GM23338 (cell line): ENCODE data around the gene NPB. TPM values are rescaled to one million over a fixed set of nuclear protein-coding genes. Genes with fewer than 3 reads are reported as not detected.

Experiments
- ATAC-seq: fragments of 200-7000 bp; cut with Tn5 transposase; 3 replicates; pipeline ENCODE4 v1.9.1; 2020
- DNase-seq: peaks from one replicate; pipeline ENCODE4 v3.0.0-alpha.2; 2015; ENCODE audit warnings: low spot score
- H2AFZ ChIP-seq: fragments of 200-600 bp; sonication (generic); 2 replicates; pipeline ENCODE4 v1.8.0; 2016; ENCODE audit warnings: antibody characterized with exemption, mild to moderate bottlenecking, moderate library complexity
- H3F3A ChIP-seq: fragments of 200-600 bp; sonication (generic); replicated peaks from 2 replicates; pipeline ENCODE4 v1.8.0; 2017; ENCODE audit warnings: antibody characterized with exemption, mixed run types, low read depth
- H3K27ac ChIP-seq: fragments of 200-600 bp; sonication (generic); 2 replicates; pipeline ENCODE4 v1.6.1; 2016; ENCODE audit warnings: low read depth
- H3K27me3 ChIP-seq: fragments of 200-600 bp; sonication (generic); 2 replicates; pipeline ENCODE4 v1.8.0; 2016; ENCODE audit warnings: mild to moderate bottlenecking, mixed run types, moderate library complexity; ENCODE audit not compliant: insufficient read depth
- H3K36me3 ChIP-seq: fragments of 200-600 bp; sonication (generic); 2 replicates; pipeline ENCODE4 v1.8.0; 2016; ENCODE audit warnings: mild to moderate bottlenecking; ENCODE audit not compliant: insufficient read depth
- H3K4me1 ChIP-seq: fragments of 200-600 bp; sonication (generic); 2 replicates; pipeline ENCODE4 v1.8.0; 2016; ENCODE audit warnings: mild to moderate bottlenecking, moderate library complexity; ENCODE audit not compliant: insufficient read depth
- H3K4me2 ChIP-seq: fragments of 200-600 bp; sonication (generic); 2 replicates; pipeline ENCODE4 v1.7.1; 2017; ENCODE audit warnings: mixed run types
- H3K4me3 ChIP-seq: fragments of 200-600 bp; sonication (generic); 2 replicates; pipeline ENCODE4 v1.6.1; 2016; ENCODE audit warnings: mixed run types
- H3K79me2 ChIP-seq: fragments of 200-600 bp; sonication (generic); replicated peaks from 2 replicates; pipeline ENCODE4 v1.8.0; 2017; ENCODE audit warnings: mild to moderate bottlenecking; ENCODE audit not compliant: insufficient read depth
- H3K9me2 ChIP-seq: fragments of 200-600 bp; sonication (generic); 2 replicates; pipeline ENCODE4 v1.8.0; 2017; ENCODE audit not compliant: insufficient read depth
- H4K20me1 ChIP-seq: fragments of 200-600 bp; sonication (generic); replicated peaks from 2 replicates; pipeline ENCODE4 v1.8.0; 2017; ENCODE audit warnings: mild to moderate bottlenecking; ENCODE audit not compliant: insufficient read depth
- H3K27ac Mint-ChIP-seq: 2 replicates; pipeline ENCODE4 v1.8.0; 2020; ENCODE audit warnings: inconsistent platforms, mild to moderate bottlenecking, moderate library complexity, mixed read lengths
- H3K27me3 Mint-ChIP-seq: 3 replicates; pipeline ENCODE4 v1.8.0; 2022; ENCODE audit warnings: low read depth, mild to moderate bottlenecking, moderate library complexity, mixed read lengths, inconsistent platforms; ENCODE audit not compliant: insufficient read depth, poor library complexity
- H3K36me3 Mint-ChIP-seq: 3 replicates; pipeline ENCODE4 v1.8.0; 2021; ENCODE audit warnings: low read depth, mild to moderate bottlenecking, inconsistent platforms, moderate library complexity, mixed read lengths
- H3K4me1 Mint-ChIP-seq: 3 replicates; pipeline ENCODE4 v1.8.0; 2020; ENCODE audit warnings: mild to moderate bottlenecking, inconsistent platforms, mixed read lengths
- H3K4me3 Mint-ChIP-seq: 3 replicates; pipeline ENCODE4 v1.8.0; 2021; ENCODE audit warnings: moderate library complexity, mild to moderate bottlenecking, inconsistent platforms, mixed read lengths
- H3K9me3 Mint-ChIP-seq: 3 replicates; pipeline ENCODE4 v1.8.0; 2020; ENCODE audit warnings: moderate library complexity, mild to moderate bottlenecking, inconsistent platforms, mixed read lengths
- CREB1 ChIP-seq: fragments of 250-450 bp; sonication (Bioruptor Pico); IDR thresholded peaks from 2 replicates; pipeline ENCODE4 v1.5.0; 2020; ENCODE audit warnings: low read depth, mild to moderate bottlenecking, moderate library complexity
- EZH2 ChIP-seq: fragments of 200-600 bp; sonication (generic); IDR thresholded peaks from one replicate; pipeline ENCODE4 v1.8.0; 2017; ENCODE audit warnings: antibody characterized with exemption, mild to moderate bottlenecking, low read depth; ENCODE audit not compliant: unreplicated experiment
- EZH2phosphoT487 ChIP-seq: fragments of 200-600 bp; sonication (generic); IDR thresholded peaks from one replicate; pipeline ENCODE4 v1.8.1; 2018; ENCODE audit warnings: antibody characterized with exemption; ENCODE audit not compliant: unreplicated experiment
- NANOG ChIP-seq: IDR thresholded peaks from 2 replicates; pipeline ENCODE4 v1.6.1; 2016; ENCODE audit warnings: antibody characterized with exemption, borderline replicate concordance
- POLR2AphosphoS5 ChIP-seq: IDR thresholded peaks from 2 replicates; pipeline ENCODE4 v1.6.1; 2016; ENCODE audit warnings: antibody characterized with exemption, low read depth
- STAT1 ChIP-seq: IDR thresholded peaks from one replicate; pipeline ENCODE4 v1.6.1; 2016; ENCODE audit warnings: antibody characterized with exemption; ENCODE audit not compliant: unreplicated experiment
- ZNF114 ChIP-seq: fragments of 250-450 bp; sonication (Bioruptor Pico); IDR thresholded peaks from 2 replicates; pipeline ENCODE4 v1.5.0; 2020; ENCODE audit warnings: mild to moderate bottlenecking, moderate library complexity
- polyA plus RNA-seq: library from polyadenylated mRNA; unstranded; fragments of >200 nt; fragmentation: Nextera tagmentation; extraction: Ambion mirVana; gene quantifications from 2 replicates; pipeline ENCODE4 v1.2.1, GENCODE V29; 2016
- total RNA-seq: library from RNA; depleted of rRNA; stranded (reverse); fragments of >200 nt; shearing (Covaris generic); gene quantifications from 2 replicates; pipeline ENCODE4 v1.2.3, GENCODE V29; 2014
- TF ChIP-seq, protein P1 (sequence below): fragments of 250-450 bp; sonication (Bioruptor Pico); IDR thresholded peaks from 2 replicates; pipeline ENCODE4 v1.5.0; 2020; ENCODE audit warnings: mild to moderate bottlenecking, moderate library complexity
- TF ChIP-seq, protein P2 (sequence below): IDR thresholded peaks from 2 replicates; pipeline ENCODE4 v1.6.1; 2016; ENCODE audit warnings: antibody characterized with exemption
- TF ChIP-seq, protein P3 (sequence below): IDR thresholded peaks from one replicate; pipeline ENCODE4 v1.6.1; 2018; ENCODE audit warnings: antibody characterized with exemption; ENCODE audit not compliant: unreplicated experiment

NPB gene
- total and polyA plus RNA-seq, 2 experiments from 2014 or later = 3.6 to 3.8 TPM

- no peak overlapping the region for H3K27ac Mint-ChIP-seq
- peaks cover 4% of the 10 kb centered on the region; the same call in 1 of the 3 replicates for H3K4me1 Mint-ChIP-seq
These were observed 12.4 kb upstream of the NPB start for GRCh38 chr17:81889602-81890001.

More at GRCh38 chr17:81889602-81890001, 12.4 kb upstream of the NPB start:
- H2AFZ ChIP-seq = no peak overlapping the region
- DNase-seq (no peak), ATAC-seq (no peak)
- H3K79me2 ChIP-seq = peaks cover 58% of the 10 kb centered on the region
- H3K4me2 ChIP-seq = peak overlapping the region; percentile 96
- Mint-ChIP-seq H3K4me3 (peak overlapping the region; percentile 91), H3K27me3 (peaks cover 31% of the 10 kb centered on the region), H3K36me3 (peaks cover 70% of the 10 kb centered on the region), H3K9me3 (no peaks in the 10 kb centered on the region)
- H3K4me3 ChIP-seq = peak overlapping the region; percentile 95
- H3K36me3 ChIP-seq = peaks cover 30% of the 10 kb centered on the region
- peak overlapping the region; percentile 73 for H3K27ac ChIP-seq
- TF ChIP-seq STAT1 (no peak), NANOG (no peak), ZNF114 (CRISPR knock-in tag) (no peak), EZH2phosphoT487 (no peak), CREB1 (CRISPR knock-in tag) (no peak), EZH2 (no peak), POLR2AphosphoS5 (no peak)
- TF ChIP-seq, protein P1, sequence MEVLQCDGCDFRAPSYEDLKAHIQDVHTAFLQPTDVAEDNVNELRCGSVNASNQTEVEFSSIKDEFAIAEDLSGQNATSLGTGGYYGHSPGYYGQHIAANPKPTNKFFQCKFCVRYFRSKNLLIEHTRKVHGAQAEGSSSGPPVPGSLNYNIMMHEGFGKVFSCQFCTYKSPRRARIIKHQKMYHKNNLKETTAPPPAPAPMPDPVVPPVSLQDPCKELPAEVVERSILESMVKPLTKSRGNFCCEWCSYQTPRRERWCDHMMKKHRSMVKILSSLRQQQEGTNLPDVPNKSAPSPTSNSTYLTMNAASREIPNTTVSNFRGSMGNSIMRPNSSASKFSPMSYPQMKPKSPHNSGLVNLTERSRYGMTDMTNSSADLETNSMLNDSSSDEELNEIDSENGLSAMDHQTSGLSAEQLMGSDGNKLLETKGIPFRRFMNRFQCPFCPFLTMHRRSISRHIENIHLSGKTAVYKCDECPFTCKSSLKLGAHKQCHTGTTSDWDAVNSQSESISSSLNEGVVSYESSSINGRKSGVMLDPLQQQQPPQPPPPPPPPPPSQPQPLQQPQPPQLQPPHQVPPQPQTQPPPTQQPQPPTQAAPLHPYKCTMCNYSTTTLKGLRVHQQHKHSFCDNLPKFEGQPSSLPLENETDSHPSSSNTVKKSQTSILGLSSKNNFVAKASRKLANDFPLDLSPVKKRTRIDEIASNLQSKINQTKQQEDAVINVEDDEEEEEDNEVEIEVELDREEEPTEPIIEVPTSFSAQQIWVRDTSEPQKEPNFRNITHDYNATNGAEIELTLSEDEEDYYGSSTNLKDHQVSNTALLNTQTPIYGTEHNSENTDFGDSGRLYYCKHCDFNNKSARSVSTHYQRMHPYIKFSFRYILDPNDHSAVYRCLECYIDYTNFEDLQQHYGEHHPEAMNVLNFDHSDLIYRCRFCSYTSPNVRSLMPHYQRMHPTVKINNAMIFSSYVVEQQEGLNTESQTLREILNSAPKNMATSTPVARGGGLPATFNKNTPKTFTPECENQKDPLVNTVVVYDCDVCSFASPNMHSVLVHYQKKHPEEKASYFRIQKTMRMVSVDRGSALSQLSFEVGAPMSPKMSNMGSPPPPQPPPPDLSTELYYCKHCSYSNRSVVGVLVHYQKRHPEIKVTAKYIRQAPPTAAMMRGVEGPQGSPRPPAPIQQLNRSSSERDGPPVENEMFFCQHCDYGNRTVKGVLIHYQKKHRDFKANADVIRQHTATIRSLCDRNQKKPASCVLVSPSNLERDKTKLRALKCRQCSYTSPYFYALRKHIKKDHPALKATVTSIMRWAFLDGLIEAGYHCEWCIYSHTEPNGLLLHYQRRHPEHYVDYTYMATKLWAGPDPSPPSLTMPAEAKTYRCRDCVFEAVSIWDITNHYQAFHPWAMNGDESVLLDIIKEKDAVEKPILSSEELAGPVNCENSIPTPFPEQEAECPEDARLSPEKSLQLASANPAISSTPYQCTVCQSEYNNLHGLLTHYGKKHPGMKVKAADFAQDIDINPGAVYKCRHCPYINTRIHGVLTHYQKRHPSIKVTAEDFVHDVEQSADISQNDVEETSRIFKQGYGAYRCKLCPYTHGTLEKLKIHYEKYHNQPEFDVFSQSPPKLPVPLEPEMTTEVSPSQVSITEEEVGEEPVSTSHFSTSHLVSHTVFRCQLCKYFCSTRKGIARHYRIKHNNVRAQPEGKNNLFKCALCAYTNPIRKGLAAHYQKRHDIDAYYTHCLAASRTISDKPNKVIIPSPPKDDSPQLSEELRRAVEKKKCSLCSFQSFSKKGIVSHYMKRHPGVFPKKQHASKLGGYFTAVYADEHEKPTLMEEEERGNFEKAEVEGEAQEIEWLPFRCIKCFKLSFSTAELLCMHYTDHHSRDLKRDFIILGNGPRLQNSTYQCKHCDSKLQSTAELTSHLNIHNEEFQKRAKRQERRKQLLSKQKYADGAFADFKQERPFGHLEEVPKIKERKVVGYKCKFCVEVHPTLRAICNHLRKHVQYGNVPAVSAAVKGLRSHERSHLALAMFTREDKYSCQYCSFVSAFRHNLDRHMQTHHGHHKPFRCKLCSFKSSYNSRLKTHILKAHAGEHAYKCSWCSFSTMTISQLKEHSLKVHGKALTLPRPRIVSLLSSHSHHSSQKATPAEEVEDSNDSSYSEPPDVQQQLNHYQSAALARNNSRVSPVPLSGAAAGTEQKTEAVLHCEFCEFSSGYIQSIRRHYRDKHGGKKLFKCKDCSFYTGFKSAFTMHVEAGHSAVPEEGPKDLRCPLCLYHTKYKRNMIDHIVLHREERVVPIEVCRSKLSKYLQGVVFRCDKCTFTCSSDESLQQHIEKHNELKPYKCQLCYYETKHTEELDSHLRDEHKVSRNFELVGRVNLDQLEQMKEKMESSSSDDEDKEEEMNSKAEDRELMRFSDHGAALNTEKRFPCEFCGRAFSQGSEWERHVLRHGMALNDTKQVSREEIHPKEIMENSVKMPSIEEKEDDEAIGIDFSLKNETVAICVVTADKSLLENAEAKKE (CRISPR knock-in tag) = no peak
- TF ChIP-seq, protein P2, sequence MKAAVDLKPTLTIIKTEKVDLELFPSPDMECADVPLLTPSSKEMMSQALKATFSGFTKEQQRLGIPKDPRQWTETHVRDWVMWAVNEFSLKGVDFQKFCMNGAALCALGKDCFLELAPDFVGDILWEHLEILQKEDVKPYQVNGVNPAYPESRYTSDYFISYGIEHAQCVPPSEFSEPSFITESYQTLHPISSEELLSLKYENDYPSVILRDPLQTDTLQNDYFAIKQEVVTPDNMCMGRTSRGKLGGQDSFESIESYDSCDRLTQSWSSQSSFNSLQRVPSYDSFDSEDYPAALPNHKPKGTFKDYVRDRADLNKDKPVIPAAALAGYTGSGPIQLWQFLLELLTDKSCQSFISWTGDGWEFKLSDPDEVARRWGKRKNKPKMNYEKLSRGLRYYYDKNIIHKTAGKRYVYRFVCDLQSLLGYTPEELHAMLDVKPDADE = no peak
- TF ChIP-seq, protein P3, sequence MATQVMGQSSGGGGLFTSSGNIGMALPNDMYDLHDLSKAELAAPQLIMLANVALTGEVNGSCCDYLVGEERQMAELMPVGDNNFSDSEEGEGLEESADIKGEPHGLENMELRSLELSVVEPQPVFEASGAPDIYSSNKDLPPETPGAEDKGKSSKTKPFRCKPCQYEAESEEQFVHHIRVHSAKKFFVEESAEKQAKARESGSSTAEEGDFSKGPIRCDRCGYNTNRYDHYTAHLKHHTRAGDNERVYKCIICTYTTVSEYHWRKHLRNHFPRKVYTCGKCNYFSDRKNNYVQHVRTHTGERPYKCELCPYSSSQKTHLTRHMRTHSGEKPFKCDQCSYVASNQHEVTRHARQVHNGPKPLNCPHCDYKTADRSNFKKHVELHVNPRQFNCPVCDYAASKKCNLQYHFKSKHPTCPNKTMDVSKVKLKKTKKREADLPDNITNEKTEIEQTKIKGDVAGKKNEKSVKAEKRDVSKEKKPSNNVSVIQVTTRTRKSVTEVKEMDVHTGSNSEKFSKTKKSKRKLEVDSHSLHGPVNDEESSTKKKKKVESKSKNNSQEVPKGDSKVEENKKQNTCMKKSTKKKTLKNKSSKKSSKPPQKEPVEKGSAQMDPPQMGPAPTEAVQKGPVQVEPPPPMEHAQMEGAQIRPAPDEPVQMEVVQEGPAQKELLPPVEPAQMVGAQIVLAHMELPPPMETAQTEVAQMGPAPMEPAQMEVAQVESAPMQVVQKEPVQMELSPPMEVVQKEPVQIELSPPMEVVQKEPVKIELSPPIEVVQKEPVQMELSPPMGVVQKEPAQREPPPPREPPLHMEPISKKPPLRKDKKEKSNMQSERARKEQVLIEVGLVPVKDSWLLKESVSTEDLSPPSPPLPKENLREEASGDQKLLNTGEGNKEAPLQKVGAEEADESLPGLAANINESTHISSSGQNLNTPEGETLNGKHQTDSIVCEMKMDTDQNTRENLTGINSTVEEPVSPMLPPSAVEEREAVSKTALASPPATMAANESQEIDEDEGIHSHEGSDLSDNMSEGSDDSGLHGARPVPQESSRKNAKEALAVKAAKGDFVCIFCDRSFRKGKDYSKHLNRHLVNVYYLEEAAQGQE = no peak
- no peaks in the 10 kb centered on the region for H3K27me3 ChIP-seq
- H3K4me1 ChIP-seq = peaks cover 8% of the 10 kb centered on the region; the same call in 1 of the 2 replicates
- H3F3A ChIP-seq = peaks cover 24% of the 10 kb centered on the region
- no peaks in the 10 kb centered on the region for H3K9me2 ChIP-seq
- H4K20me1 ChIP-seq = peaks cover 14% of the 10 kb centered on the region; the same call in 1 of the 2 replicates
